ENCODE measurements around the gene S100P.
"Not testable (repeated sequence)": the region's sequence is repeated elsewhere in the genome, so short reads cannot be mapped to it uniquely, and the experiment has no call there.

Gene S100P

GRCh38 chr4:6693231-6694176 is at the start of gene S100P:
Gene S100P, plus strand, starts transcription at chr4:6693878. Its CDS starts 55 bp downstream, at chr4:6693933.
- no peak for DNase-seq (ENCODE audit: low read depth)

GRCh38 chr4:6644792-6645530 is 48.7 kb upstream of the S100P start:
- DNase-seq (ENCODE audit: low read depth): no peak

GRCh38 chr4:6647169-6647568 is 46.5 kb upstream of the S100P start:
- no peak for DNase-seq (ENCODE audit: low read depth)

- no peak for DNase-seq (ENCODE audit: low read depth)
Measured at GRCh38 chr4:6647582-6648230, 46.0 kb upstream of the S100P start.

GRCh38 chr4:6649216-6649615 is 44.5 kb upstream of the S100P start:
- no peak for DNase-seq (ENCODE audit: low read depth)

GRCh38 chr4:6654211-6654610 is 39.5 kb upstream of the S100P start:
- not testable (repeated sequence) for DNase-seq (ENCODE audit: low read depth)

- not testable (repeated sequence) for DNase-seq (ENCODE audit: low read depth)
Measured at GRCh38 chr4:6655291-6655690, 38.4 kb upstream of the S100P start.

GRCh38 chr4:6655924-6656323 is 37.8 kb upstream of the S100P start:
- no peak for DNase-seq (ENCODE audit: low read depth)

- no peak for DNase-seq (ENCODE audit: low read depth)
Measured at GRCh38 chr4:6657242-6658208, 36.2 kb upstream of the S100P start.

- DNase-seq (ENCODE audit: low read depth): no peak
Measured at GRCh38 chr4:6658209-6658595, 35.5 kb upstream of the S100P start.

GRCh38 chr4:6658597-6659075 is 35.0 kb upstream of the S100P start:
- no peak for DNase-seq (ENCODE audit: low read depth)

GRCh38 chr4:6659897-6660296 is 33.8 kb upstream of the S100P start:
- no peak for DNase-seq (ENCODE audit: low read depth)

GRCh38 chr4:6660430-6660829 is 33.2 kb upstream of the S100P start:
- DNase-seq (ENCODE audit: low read depth): no peak

- no peak for DNase-seq (ENCODE audit: low read depth)
Measured at GRCh38 chr4:6662591-6662990, 31.1 kb upstream of the S100P start.

- DNase-seq (ENCODE audit: low read depth): no peak
Measured at GRCh38 chr4:6663596-6664393, 29.9 kb upstream of the S100P start.

- DNase-seq (ENCODE audit: low read depth): no peak
Measured at GRCh38 chr4:6665320-6665654, 28.4 kb upstream of the S100P start.

- no peak for DNase-seq (ENCODE audit: low read depth)
Measured at GRCh38 chr4:6668391-6668790, 25.3 kb upstream of the S100P start.

GRCh38 chr4:6671648-6672047 is 22.0 kb upstream of the S100P start:
- DNase-seq (ENCODE audit: low read depth): no peak

- DNase-seq (ENCODE audit: low read depth): no peak
Measured at GRCh38 chr4:6672131-6672530, 21.5 kb upstream of the S100P start.

- DNase-seq (ENCODE audit: low read depth): not testable (repeated sequence)
Measured at GRCh38 chr4:6672541-6673190, 21.0 kb upstream of the S100P start.
